ENCODE measurements around the gene LOXL4. TPM values are rescaled to one million over a fixed set of nuclear protein-coding genes. Genes with fewer than 3 reads are reported as not detected.

Gene LOXL4
- total and polyA plus RNA-seq, 2 donors, result 0.99 to 3.6 TPM

DNA sequence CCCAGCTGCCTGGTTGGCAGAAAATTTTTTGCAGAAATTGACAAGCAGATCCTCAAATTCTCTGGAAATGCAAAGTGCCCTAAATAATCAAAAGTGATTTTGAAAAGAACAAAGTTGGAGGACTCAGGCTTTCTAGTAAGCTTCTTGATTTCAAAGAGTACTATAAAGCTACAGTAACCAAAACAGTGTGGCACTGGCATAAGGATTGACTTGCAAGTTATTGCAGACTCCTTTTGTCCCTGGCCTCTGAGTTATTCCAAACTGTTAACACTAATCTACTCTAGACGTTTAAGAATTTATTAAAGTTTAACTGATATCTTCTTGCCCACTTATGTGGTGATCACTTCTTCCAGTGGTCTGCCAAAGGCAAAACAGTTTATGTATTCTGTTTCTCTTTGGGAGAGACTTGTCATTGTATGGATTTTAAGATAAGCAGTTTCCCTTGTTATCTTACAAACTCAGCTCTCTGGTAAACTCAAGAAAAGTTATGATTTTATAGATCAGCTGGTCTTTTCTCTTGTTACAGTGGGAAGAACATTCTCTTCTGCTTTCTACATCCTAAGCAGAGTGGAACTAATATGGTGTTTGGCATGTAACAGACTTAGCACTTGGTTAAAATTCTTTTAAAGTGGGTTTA is 41.4 kb downstream of the LOXL4 start:
- Histone ChIP-seq H3K4me3 (ENCODE audit: low read length in 2 of 2) (no peak overlapping the region), H3K27ac (ENCODE audit: low read depth in 1 of 2, low read length in 1 of 2) (no peak overlapping the region), H3K4me1 (ENCODE audit: control insufficient read depth in 2 of 2, insufficient read depth in 2 of 2, low read length in 2 of 2) (no peaks in the 10 kb centered on the region), H3K9me3 (ENCODE audit: control insufficient read depth in 2 of 2, insufficient read depth in 1 of 2, low read length in 1 of 2) (no peaks in the 10 kb centered on the region), H3K27me3 (ENCODE audit: control insufficient read depth in 2 of 2, insufficient read depth in 1 of 2, low read length in 1 of 2) (no peaks in the 10 kb centered on the region), H3K36me3 (ENCODE audit: control insufficient read depth in 2 of 2, insufficient read depth in 2 of 2, low read length in 1 of 2) (no peaks in the 10 kb centered on the region)
- DNase-seq (ENCODE audit: low read depth in 6 of 9, low spot score in 9 of 9), result no peak
- 94% methylated on average over 1 of the region's 1 CpG for WGBS

DNA sequence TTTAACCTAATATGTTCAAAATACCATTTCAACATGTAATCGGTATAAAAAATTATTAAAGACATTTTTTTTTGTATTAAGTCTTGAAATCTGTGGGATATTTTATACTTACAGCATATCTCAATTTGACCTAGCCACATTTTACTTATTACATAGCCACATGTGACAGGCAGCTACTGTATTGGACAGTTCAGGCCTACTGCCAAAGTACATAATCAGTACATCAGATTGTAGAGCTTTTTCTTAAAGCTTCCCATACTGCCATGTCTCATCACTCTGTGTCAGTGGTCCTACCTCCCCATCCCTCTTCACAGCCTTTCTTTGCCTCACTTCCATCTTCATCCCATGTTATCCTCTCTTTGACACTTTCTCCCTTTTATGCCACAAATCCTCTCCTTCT is 43.0 kb downstream of the LOXL4 start:
- H3K27me3 ChIP-seq (ENCODE audit: control insufficient read depth in 2 of 2, insufficient read depth in 1 of 2, low read length in 1 of 2), result no peaks in the 10 kb centered on the region
- DNase-seq (ENCODE audit: low read depth in 6 of 9, low spot score in 9 of 9), result no peak
- 98% methylated on average over 1 of the region's 1 CpG for WGBS

DNA sequence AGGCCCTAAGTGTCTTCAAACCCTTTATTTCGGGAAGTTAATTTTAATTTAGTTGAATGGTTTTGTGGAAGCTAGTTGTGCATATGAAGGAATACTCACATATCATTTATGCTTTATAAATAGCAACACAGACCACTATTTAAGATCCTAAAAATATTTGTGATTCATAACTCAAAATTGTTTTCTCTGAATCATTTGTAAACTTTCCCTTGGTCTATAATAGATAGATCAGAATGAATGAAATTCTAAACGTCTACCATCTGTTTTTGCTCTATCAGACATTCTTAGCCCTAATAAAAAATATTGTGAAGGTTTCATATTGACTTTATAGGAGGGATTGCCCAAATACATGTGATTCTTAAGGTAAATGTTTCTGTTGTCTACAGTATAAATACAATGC is 43.5 kb downstream of the LOXL4 start:
- H3K4me1 ChIP-seq (ENCODE audit: control insufficient read depth in 2 of 2, insufficient read depth in 2 of 2, low read length in 2 of 2), result no peaks in the 10 kb centered on the region
- H3K4me3 ChIP-seq (ENCODE audit: low read length in 2 of 2), result no peak overlapping the region
- no peak overlapping the region for H3K27ac ChIP-seq (ENCODE audit: low read depth in 1 of 2, low read length in 1 of 2)
- no peaks in the 10 kb centered on the region for H3K27me3 ChIP-seq (ENCODE audit: control insufficient read depth in 2 of 2, insufficient read depth in 1 of 2, low read length in 1 of 2)
- H3K36me3 ChIP-seq (ENCODE audit: control insufficient read depth in 2 of 2, insufficient read depth in 2 of 2, low read length in 1 of 2), result no peaks in the 10 kb centered on the region
- no peak for DNase-seq (ENCODE audit: low read depth in 6 of 9, low spot score in 9 of 9)
- WGBS, result 97% methylated on average over 2 of the region's 2 CpGs
- H3K9me3 ChIP-seq (ENCODE audit: control insufficient read depth in 2 of 2, insufficient read depth in 1 of 2, low read length in 1 of 2), result no peaks in the 10 kb centered on the region

More for the DNA sequence above, 43.0 kb downstream of the LOXL4 start:
- H3K4me3 ChIP-seq (ENCODE audit: low read length in 2 of 2), result no peak overlapping the region
- H3K9me3 ChIP-seq (ENCODE audit: control insufficient read depth in 2 of 2, insufficient read depth in 1 of 2, low read length in 1 of 2), result no peaks in the 10 kb centered on the region
- no peaks in the 10 kb centered on the region for H3K36me3 ChIP-seq (ENCODE audit: control insufficient read depth in 2 of 2, insufficient read depth in 2 of 2, low read length in 1 of 2)
- no peak overlapping the region for H3K27ac ChIP-seq (ENCODE audit: low read depth in 1 of 2, low read length in 1 of 2)
- no peaks in the 10 kb centered on the region for H3K4me1 ChIP-seq (ENCODE audit: control insufficient read depth in 2 of 2, insufficient read depth in 2 of 2, low read length in 2 of 2)

DNA sequence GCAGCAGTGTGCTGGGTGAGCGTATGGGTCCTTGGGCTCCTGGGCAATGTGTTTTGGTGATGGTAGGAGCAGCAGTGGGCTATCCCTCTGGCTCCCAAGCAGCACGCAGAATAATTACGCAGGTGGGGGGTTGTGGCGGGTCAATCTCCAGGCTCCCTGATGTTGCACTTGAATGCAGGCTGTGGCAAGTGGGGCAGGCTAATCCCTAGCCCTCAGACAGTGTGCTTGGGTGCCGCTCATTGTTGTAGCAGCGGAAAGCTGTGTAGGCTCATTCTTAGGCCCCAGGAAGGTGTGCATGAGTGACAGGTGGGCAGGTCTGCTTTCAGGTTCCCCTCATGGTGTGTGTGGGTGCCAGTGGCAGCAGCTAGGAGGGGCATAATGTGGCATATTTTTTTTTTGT is 44.1 kb downstream of the LOXL4 start:
- Histone ChIP-seq H3K4me3 (ENCODE audit: low read length in 2 of 2) (no peak overlapping the region), H3K9me3 (ENCODE audit: control insufficient read depth in 2 of 2, insufficient read depth in 1 of 2, low read length in 1 of 2) (peaks cover 0 to 2% of the 10 kb centered on the region in 2 donors), H3K36me3 (ENCODE audit: control insufficient read depth in 2 of 2, insufficient read depth in 2 of 2, low read length in 1 of 2) (no peaks in the 10 kb centered on the region), H3K27me3 (ENCODE audit: control insufficient read depth in 2 of 2, insufficient read depth in 1 of 2, low read length in 1 of 2) (no peaks in the 10 kb centered on the region), H3K4me1 (ENCODE audit: control insufficient read depth in 2 of 2, insufficient read depth in 2 of 2, low read length in 2 of 2) (no peaks in the 10 kb centered on the region), H3K27ac (ENCODE audit: low read depth in 1 of 2, low read length in 1 of 2) (no peak overlapping the region)
- DNase-seq (ENCODE audit: low read depth in 6 of 9, low spot score in 9 of 9), result no peak
- WGBS, result 99% methylated on average over 6 of the region's 6 CpGs

DNA sequence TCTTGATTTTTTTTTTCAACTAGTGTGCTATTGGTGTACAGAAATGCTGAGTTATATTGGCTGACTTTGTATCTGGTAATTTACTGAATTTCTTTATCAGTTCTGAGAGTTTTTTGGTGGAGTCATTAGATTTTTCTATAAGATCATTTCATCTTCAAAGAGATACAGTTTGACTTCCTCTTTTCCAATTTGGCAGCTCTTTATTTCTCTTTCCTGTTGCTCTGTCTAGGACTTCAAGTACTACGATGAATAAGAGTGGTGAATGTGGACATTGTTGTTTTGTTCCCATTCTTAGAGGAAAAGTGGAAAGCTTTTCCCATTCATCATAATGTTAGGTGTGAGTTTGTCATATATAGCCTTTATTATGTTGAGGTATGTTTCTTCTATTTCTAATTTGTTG is 50.2 kb downstream of the LOXL4 start:
- H3K9me3 ChIP-seq (ENCODE audit: control insufficient read depth in 2 of 2, insufficient read depth in 1 of 2, low read length in 1 of 2), result peaks cover 0 to 4% of the 10 kb centered on the region in 2 donors
- no peak for DNase-seq (ENCODE audit: low read depth in 6 of 9, low spot score in 9 of 9)
- H3K36me3 ChIP-seq (ENCODE audit: control insufficient read depth in 2 of 2, insufficient read depth in 2 of 2, low read length in 1 of 2), result no peaks in the 10 kb centered on the region
- no peaks in the 10 kb centered on the region for H3K27me3 ChIP-seq (ENCODE audit: control insufficient read depth in 2 of 2, insufficient read depth in 1 of 2, low read length in 1 of 2)
- no peaks in the 10 kb centered on the region for H3K4me1 ChIP-seq (ENCODE audit: control insufficient read depth in 2 of 2, insufficient read depth in 2 of 2, low read length in 2 of 2)
- no peak overlapping the region for H3K27ac ChIP-seq (ENCODE audit: low read depth in 1 of 2, low read length in 1 of 2)
- WGBS, result 20% methylated on average over 1 of the region's 1 CpG
- no peak overlapping the region for H3K4me3 ChIP-seq (ENCODE audit: low read length in 2 of 2)

DNA sequence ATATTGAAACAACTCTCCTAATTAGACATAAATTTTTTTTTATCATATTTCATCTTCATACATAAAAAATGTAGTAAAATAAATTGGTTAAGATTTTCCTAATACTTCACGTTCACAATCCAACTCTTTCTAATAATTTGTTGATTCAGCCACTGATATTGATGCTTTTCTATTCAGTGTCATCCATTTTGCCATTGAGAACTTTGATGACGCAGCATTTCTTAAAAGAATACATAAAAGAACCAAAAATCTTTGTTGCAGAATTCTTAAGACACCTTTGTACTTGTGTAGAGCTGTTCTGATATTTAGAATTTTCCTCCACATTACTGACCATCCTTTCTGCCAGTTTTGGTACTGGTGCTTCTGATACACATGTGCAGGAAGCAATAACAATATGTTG is 52.6 kb downstream of the LOXL4 start:
- Histone ChIP-seq H3K9me3 (ENCODE audit: control insufficient read depth in 2 of 2, insufficient read depth in 1 of 2, low read length in 1 of 2) (peaks cover 0 to 4% of the 10 kb centered on the region in 2 donors), H3K4me1 (ENCODE audit: control insufficient read depth in 2 of 2, insufficient read depth in 2 of 2, low read length in 2 of 2) (no peaks in the 10 kb centered on the region), H3K27ac (ENCODE audit: low read depth in 1 of 2, low read length in 1 of 2) (no peak overlapping the region), H3K36me3 (ENCODE audit: control insufficient read depth in 2 of 2, insufficient read depth in 2 of 2, low read length in 1 of 2) (no peaks in the 10 kb centered on the region), H3K27me3 (ENCODE audit: control insufficient read depth in 2 of 2, insufficient read depth in 1 of 2, low read length in 1 of 2) (no peaks in the 10 kb centered on the region), H3K4me3 (ENCODE audit: low read length in 2 of 2) (no peak overlapping the region)
- 96% methylated on average over 2 of the region's 2 CpGs for WGBS
- no peak for DNase-seq (ENCODE audit: low read depth in 6 of 9, low spot score in 9 of 9)

DNA sequence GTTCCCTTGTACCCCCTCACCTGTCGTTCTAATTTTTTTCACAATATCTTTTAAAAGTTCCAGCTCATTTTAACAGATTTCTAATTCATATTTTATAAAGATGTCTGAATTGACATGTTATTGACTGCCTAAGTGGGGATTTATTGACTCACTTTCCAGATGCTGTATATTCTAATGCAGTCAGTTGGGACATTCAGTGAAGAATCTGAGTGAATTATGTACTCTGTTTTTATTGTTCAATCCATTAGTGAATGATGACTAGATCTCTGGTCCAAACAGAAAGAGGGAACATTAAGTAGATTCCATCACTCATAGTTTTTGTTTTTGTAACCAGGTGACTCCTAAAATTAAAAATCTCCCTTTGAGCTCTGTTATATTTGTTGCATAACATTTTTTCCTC is 54.3 kb downstream of the LOXL4 start:
- DNase-seq (ENCODE audit: low read depth in 6 of 9, low spot score in 9 of 9), result no peak
- WGBS, result 98% methylated on average over 1 of the region's 1 CpG
- H3K27ac ChIP-seq (ENCODE audit: low read depth in 1 of 2, low read length in 1 of 2), result no peak overlapping the region
- H3K9me3 ChIP-seq (ENCODE audit: control insufficient read depth in 2 of 2, insufficient read depth in 1 of 2, low read length in 1 of 2), result peaks cover 0 to under 1% of the 10 kb centered on the region in 2 donors
- H3K4me1 ChIP-seq (ENCODE audit: control insufficient read depth in 2 of 2, insufficient read depth in 2 of 2, low read length in 2 of 2), result no peaks in the 10 kb centered on the region
- H3K36me3 ChIP-seq (ENCODE audit: control insufficient read depth in 2 of 2, insufficient read depth in 2 of 2, low read length in 1 of 2), result peaks cover 4 to 11% of the 10 kb centered on the region in 2 donors
- no peak overlapping the region for H3K4me3 ChIP-seq (ENCODE audit: low read length in 2 of 2)
- no peaks in the 10 kb centered on the region for H3K27me3 ChIP-seq (ENCODE audit: control insufficient read depth in 2 of 2, insufficient read depth in 1 of 2, low read length in 1 of 2)

DNA sequence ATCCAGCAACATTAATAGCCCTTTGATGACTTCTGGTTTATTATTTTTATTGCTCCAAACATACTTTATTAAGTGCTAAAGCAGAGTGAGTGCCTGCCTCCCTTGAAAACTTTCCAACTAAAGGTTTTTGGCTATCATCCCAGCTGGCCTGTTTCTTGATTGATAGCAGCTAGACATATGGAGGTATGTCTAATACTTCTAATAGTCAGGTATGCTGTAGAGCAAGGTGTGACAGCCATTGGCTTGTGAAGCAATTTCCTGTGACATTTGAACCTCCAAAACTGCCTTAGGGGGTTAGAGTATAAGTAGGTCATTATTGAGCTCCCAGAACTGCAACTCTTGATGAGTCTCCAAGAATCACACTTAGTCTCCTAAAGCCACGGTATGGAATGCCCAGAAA is 55.8 kb downstream of the LOXL4 start:
- Histone ChIP-seq H3K27ac (ENCODE audit: low read depth in 1 of 2, low read length in 1 of 2) (no peak overlapping the region), H3K4me3 (ENCODE audit: low read length in 2 of 2) (no peak overlapping the region), H3K36me3 (ENCODE audit: control insufficient read depth in 2 of 2, insufficient read depth in 2 of 2, low read length in 1 of 2) (peaks cover 14 to 18% of the 10 kb centered on the region in 2 donors), H3K9me3 (ENCODE audit: control insufficient read depth in 2 of 2, insufficient read depth in 1 of 2, low read length in 1 of 2) (no peaks in the 10 kb centered on the region), H3K4me1 (ENCODE audit: control insufficient read depth in 2 of 2, insufficient read depth in 2 of 2, low read length in 2 of 2) (no peaks in the 10 kb centered on the region), H3K27me3 (ENCODE audit: control insufficient read depth in 2 of 2, insufficient read depth in 1 of 2, low read length in 1 of 2) (no peaks in the 10 kb centered on the region)
- no peak for DNase-seq (ENCODE audit: low read depth in 6 of 9, low spot score in 9 of 9)
- WGBS, result 98% methylated on average over 1 of the region's 1 CpG

DNA sequence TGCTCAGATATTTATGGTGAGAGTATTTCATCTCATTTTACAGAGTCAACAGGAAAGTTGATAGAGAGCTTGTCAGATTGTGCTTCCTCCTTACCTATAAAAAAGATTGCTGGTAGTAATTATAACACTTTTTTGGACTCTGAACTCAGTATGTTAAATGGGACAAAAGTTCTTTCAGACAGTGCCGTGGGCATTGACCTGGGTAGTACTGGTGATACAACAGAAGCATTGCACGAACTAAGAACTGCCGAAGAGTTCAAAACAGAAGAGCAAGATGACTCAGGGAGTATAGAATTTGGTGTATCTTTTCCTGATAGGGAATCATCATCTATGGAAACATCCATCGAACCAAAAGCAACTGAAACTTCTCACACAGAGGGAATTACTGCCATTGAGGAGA is 58.6 kb downstream of the LOXL4 start:
- Histone ChIP-seq H3K27me3 (ENCODE audit: control insufficient read depth in 2 of 2, insufficient read depth in 1 of 2, low read length in 1 of 2) (no peaks in the 10 kb centered on the region), H3K4me3 (ENCODE audit: low read length in 2 of 2) (no peak overlapping the region), H3K4me1 (ENCODE audit: control insufficient read depth in 2 of 2, insufficient read depth in 2 of 2, low read length in 2 of 2) (no peaks in the 10 kb centered on the region), H3K9me3 (ENCODE audit: control insufficient read depth in 2 of 2, insufficient read depth in 1 of 2, low read length in 1 of 2) (no peaks in the 10 kb centered on the region), H3K36me3 (ENCODE audit: control insufficient read depth in 2 of 2, insufficient read depth in 2 of 2, low read length in 1 of 2) (peaks cover 14 to 18% of the 10 kb centered on the region in 2 donors), H3K27ac (ENCODE audit: low read depth in 1 of 2, low read length in 1 of 2) (no peak overlapping the region)
- 97% methylated on average over 4 of the region's 4 CpGs for WGBS
- no peak for DNase-seq (ENCODE audit: low read depth in 6 of 9, low spot score in 9 of 9)
